GM23338 (cell line): ENCODE measurements around the gene COL16A1.

ENCODE experiments used
- CREB1 ChIP-seq: fragments of 250-450 bp; sonication (Bioruptor Pico); IDR thresholded peaks from 2 replicates; pipeline ENCODE4 v1.5.0; 2020; ENCODE audit warnings: low read depth, mild to moderate bottlenecking, moderate library complexity
- EZH2 ChIP-seq: fragments of 200-600 bp; sonication (generic); IDR thresholded peaks from one replicate; pipeline ENCODE4 v1.8.0; 2017; ENCODE audit warnings: antibody characterized with exemption, mild to moderate bottlenecking, low read depth; ENCODE audit not compliant: unreplicated experiment
- EZH2phosphoT487 ChIP-seq: fragments of 200-600 bp; sonication (generic); IDR thresholded peaks from one replicate; pipeline ENCODE4 v1.8.1; 2018; ENCODE audit warnings: antibody characterized with exemption; ENCODE audit not compliant: unreplicated experiment
- JUNB ChIP-seq: IDR thresholded peaks from one replicate; pipeline ENCODE4 v1.6.1; 2016; ENCODE audit warnings: antibody characterized with exemption; ENCODE audit not compliant: unreplicated experiment
- NANOG ChIP-seq: IDR thresholded peaks from 2 replicates; pipeline ENCODE4 v1.6.1; 2016; ENCODE audit warnings: antibody characterized with exemption, borderline replicate concordance
- POLR2AphosphoS5 ChIP-seq: IDR thresholded peaks from 2 replicates; pipeline ENCODE4 v1.6.1; 2016; ENCODE audit warnings: antibody characterized with exemption, low read depth
- STAT1 ChIP-seq: IDR thresholded peaks from one replicate; pipeline ENCODE4 v1.6.1; 2016; ENCODE audit warnings: antibody characterized with exemption; ENCODE audit not compliant: unreplicated experiment
- ZNF114 ChIP-seq: fragments of 250-450 bp; sonication (Bioruptor Pico); IDR thresholded peaks from 2 replicates; pipeline ENCODE4 v1.5.0; 2020; ENCODE audit warnings: mild to moderate bottlenecking, moderate library complexity
- ZNF331 ChIP-seq: fragments of 250-450 bp; sonication (Bioruptor Pico); IDR thresholded peaks from 2 replicates; pipeline ENCODE4 v1.5.0; 2020; ENCODE audit warnings: low read depth, mild to moderate bottlenecking, moderate library complexity
- TF ChIP-seq, protein P1 (sequence below), 2 experiments: fragments of 200-600 bp in 1 of 2; sonication (generic) in 1 of 2; conservative IDR thresholded peaks; 2 replicates each; pipeline versions ENCODE4 v1.5.1 to v1.6.1; 2016 to 2017; ENCODE audit warnings: antibody characterized with exemption in 2 of 2, low read depth in 2 of 2, mild to moderate bottlenecking in 2 of 2, moderate library complexity in 1 of 2
- TF ChIP-seq, protein P2 (sequence below): IDR thresholded peaks from 2 replicates; pipeline ENCODE4 v1.6.1; 2016; ENCODE audit warnings: antibody characterized with exemption
- TF ChIP-seq, protein P3 (sequence below): IDR thresholded peaks from one replicate; pipeline ENCODE4 v1.6.1; 2018; ENCODE audit warnings: antibody characterized with exemption; ENCODE audit not compliant: unreplicated experiment
- TF ChIP-seq, protein P4 (sequence below): fragments of 250-450 bp; sonication (Bioruptor Pico); IDR thresholded peaks from 2 replicates; pipeline ENCODE4 v1.5.0; 2020; ENCODE audit warnings: mild to moderate bottlenecking, moderate library complexity

DNA sequence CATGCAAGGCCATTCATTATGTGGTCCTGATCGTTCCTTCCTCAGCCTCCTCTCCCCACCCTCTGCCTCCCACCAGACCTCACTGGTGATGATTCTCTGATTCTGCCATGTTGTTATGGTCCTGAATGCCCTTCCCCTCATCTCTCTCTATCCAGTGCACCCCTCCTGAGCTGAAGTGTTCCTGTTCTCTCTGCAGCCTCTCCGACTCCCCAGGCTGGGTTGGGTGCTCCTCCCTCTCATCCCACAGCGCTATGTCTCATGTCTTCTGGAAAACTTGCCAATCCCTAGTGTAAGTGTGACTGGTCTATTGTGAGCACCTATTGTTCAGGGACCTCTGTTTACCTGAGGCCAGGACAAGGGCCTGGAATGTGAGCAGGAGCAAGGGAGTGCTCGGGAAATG is 48.1 kb downstream of the COL16A1 start:
- TF ChIP-seq, protein P1, sequence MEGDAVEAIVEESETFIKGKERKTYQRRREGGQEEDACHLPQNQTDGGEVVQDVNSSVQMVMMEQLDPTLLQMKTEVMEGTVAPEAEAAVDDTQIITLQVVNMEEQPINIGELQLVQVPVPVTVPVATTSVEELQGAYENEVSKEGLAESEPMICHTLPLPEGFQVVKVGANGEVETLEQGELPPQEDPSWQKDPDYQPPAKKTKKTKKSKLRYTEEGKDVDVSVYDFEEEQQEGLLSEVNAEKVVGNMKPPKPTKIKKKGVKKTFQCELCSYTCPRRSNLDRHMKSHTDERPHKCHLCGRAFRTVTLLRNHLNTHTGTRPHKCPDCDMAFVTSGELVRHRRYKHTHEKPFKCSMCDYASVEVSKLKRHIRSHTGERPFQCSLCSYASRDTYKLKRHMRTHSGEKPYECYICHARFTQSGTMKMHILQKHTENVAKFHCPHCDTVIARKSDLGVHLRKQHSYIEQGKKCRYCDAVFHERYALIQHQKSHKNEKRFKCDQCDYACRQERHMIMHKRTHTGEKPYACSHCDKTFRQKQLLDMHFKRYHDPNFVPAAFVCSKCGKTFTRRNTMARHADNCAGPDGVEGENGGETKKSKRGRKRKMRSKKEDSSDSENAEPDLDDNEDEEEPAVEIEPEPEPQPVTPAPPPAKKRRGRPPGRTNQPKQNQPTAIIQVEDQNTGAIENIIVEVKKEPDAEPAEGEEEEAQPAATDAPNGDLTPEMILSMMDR (conservative IDR thresholded peaks at IDR 0.05; ENCODE audit: low read depth in 2 of 2): no peak
- TF ChIP-seq POLR2AphosphoS5 (no peak), EZH2 (no peak), CREB1 (CRISPR knock-in tag) (no peak), EZH2phosphoT487 (no peak), ZNF114 (no peak), ZNF331 (CRISPR knock-in tag) (no peak), JUNB (no peak), NANOG (no peak), STAT1 (no peak)
- TF ChIP-seq, protein P2, sequence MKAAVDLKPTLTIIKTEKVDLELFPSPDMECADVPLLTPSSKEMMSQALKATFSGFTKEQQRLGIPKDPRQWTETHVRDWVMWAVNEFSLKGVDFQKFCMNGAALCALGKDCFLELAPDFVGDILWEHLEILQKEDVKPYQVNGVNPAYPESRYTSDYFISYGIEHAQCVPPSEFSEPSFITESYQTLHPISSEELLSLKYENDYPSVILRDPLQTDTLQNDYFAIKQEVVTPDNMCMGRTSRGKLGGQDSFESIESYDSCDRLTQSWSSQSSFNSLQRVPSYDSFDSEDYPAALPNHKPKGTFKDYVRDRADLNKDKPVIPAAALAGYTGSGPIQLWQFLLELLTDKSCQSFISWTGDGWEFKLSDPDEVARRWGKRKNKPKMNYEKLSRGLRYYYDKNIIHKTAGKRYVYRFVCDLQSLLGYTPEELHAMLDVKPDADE: no peak
- TF ChIP-seq, protein P3, sequence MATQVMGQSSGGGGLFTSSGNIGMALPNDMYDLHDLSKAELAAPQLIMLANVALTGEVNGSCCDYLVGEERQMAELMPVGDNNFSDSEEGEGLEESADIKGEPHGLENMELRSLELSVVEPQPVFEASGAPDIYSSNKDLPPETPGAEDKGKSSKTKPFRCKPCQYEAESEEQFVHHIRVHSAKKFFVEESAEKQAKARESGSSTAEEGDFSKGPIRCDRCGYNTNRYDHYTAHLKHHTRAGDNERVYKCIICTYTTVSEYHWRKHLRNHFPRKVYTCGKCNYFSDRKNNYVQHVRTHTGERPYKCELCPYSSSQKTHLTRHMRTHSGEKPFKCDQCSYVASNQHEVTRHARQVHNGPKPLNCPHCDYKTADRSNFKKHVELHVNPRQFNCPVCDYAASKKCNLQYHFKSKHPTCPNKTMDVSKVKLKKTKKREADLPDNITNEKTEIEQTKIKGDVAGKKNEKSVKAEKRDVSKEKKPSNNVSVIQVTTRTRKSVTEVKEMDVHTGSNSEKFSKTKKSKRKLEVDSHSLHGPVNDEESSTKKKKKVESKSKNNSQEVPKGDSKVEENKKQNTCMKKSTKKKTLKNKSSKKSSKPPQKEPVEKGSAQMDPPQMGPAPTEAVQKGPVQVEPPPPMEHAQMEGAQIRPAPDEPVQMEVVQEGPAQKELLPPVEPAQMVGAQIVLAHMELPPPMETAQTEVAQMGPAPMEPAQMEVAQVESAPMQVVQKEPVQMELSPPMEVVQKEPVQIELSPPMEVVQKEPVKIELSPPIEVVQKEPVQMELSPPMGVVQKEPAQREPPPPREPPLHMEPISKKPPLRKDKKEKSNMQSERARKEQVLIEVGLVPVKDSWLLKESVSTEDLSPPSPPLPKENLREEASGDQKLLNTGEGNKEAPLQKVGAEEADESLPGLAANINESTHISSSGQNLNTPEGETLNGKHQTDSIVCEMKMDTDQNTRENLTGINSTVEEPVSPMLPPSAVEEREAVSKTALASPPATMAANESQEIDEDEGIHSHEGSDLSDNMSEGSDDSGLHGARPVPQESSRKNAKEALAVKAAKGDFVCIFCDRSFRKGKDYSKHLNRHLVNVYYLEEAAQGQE: no peak
- TF ChIP-seq, protein P4, sequence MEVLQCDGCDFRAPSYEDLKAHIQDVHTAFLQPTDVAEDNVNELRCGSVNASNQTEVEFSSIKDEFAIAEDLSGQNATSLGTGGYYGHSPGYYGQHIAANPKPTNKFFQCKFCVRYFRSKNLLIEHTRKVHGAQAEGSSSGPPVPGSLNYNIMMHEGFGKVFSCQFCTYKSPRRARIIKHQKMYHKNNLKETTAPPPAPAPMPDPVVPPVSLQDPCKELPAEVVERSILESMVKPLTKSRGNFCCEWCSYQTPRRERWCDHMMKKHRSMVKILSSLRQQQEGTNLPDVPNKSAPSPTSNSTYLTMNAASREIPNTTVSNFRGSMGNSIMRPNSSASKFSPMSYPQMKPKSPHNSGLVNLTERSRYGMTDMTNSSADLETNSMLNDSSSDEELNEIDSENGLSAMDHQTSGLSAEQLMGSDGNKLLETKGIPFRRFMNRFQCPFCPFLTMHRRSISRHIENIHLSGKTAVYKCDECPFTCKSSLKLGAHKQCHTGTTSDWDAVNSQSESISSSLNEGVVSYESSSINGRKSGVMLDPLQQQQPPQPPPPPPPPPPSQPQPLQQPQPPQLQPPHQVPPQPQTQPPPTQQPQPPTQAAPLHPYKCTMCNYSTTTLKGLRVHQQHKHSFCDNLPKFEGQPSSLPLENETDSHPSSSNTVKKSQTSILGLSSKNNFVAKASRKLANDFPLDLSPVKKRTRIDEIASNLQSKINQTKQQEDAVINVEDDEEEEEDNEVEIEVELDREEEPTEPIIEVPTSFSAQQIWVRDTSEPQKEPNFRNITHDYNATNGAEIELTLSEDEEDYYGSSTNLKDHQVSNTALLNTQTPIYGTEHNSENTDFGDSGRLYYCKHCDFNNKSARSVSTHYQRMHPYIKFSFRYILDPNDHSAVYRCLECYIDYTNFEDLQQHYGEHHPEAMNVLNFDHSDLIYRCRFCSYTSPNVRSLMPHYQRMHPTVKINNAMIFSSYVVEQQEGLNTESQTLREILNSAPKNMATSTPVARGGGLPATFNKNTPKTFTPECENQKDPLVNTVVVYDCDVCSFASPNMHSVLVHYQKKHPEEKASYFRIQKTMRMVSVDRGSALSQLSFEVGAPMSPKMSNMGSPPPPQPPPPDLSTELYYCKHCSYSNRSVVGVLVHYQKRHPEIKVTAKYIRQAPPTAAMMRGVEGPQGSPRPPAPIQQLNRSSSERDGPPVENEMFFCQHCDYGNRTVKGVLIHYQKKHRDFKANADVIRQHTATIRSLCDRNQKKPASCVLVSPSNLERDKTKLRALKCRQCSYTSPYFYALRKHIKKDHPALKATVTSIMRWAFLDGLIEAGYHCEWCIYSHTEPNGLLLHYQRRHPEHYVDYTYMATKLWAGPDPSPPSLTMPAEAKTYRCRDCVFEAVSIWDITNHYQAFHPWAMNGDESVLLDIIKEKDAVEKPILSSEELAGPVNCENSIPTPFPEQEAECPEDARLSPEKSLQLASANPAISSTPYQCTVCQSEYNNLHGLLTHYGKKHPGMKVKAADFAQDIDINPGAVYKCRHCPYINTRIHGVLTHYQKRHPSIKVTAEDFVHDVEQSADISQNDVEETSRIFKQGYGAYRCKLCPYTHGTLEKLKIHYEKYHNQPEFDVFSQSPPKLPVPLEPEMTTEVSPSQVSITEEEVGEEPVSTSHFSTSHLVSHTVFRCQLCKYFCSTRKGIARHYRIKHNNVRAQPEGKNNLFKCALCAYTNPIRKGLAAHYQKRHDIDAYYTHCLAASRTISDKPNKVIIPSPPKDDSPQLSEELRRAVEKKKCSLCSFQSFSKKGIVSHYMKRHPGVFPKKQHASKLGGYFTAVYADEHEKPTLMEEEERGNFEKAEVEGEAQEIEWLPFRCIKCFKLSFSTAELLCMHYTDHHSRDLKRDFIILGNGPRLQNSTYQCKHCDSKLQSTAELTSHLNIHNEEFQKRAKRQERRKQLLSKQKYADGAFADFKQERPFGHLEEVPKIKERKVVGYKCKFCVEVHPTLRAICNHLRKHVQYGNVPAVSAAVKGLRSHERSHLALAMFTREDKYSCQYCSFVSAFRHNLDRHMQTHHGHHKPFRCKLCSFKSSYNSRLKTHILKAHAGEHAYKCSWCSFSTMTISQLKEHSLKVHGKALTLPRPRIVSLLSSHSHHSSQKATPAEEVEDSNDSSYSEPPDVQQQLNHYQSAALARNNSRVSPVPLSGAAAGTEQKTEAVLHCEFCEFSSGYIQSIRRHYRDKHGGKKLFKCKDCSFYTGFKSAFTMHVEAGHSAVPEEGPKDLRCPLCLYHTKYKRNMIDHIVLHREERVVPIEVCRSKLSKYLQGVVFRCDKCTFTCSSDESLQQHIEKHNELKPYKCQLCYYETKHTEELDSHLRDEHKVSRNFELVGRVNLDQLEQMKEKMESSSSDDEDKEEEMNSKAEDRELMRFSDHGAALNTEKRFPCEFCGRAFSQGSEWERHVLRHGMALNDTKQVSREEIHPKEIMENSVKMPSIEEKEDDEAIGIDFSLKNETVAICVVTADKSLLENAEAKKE (CRISPR knock-in tag): no peak
